Measurements from ENCODE around the gene ZP1. TPM values are rescaled to one million over a fixed set of nuclear protein-coding genes. Genes with fewer than 3 reads are reported as not detected.
A peak's percentile ranks its signal among the peaks of the same experiment; 100 is the strongest.

ZP1 gene
- total RNA-seq, 1 donor from 2014 or later, result not detected

GRCh38 chr11:60857378-60858232 is 9.7 kb upstream of the ZP1 start:
- no peaks in the 10 kb centered on the region for H3K27me3 ChIP-seq
- H3K36me3 ChIP-seq, result no peaks in the 10 kb centered on the region
- ATAC-seq (no peak), DNase-seq (no peak)
- H3K27ac ChIP-seq, result no peak overlapping the region
- H3K4me3 ChIP-seq, result no peak overlapping the region
- intact Hi-C loops (cut with DNase I), result no loop called here
- TF ChIP-seq CTCF (IDR thresholded peaks at IDR 0.05), result no peak
- no peaks in the 10 kb centered on the region for H3K9me3 ChIP-seq
- no peaks in the 10 kb centered on the region for H3K4me1 ChIP-seq

- H3K4me3 ChIP-seq, result no peak overlapping the region
- no peak overlapping the region for H3K27ac ChIP-seq
- intact Hi-C loops (cut with DNase I), result no loop called here
- H3K4me1 ChIP-seq, result no peaks in the 10 kb centered on the region
- DNase-seq (no peak), ATAC-seq (no peak)
- H3K27me3 ChIP-seq, result no peaks in the 10 kb centered on the region
- TF ChIP-seq CTCF (IDR thresholded peaks at IDR 0.05), result no peak
- H3K36me3 ChIP-seq, result no peaks in the 10 kb centered on the region
- no peaks in the 10 kb centered on the region for H3K9me3 ChIP-seq
Observed at GRCh38 chr11:60858236-60858635, 9.1 kb upstream of the ZP1 start.

- TF ChIP-seq CTCF (IDR thresholded peaks at IDR 0.05), result no peak
- intact Hi-C loops (cut with DNase I), result no loop called here
- no peak for ATAC-seq
- H3K27ac ChIP-seq, result no peak overlapping the region
- no peaks in the 10 kb centered on the region for H3K36me3 ChIP-seq
- no peaks in the 10 kb centered on the region for H3K9me3 ChIP-seq
- no peak for DNase-seq
- no peaks in the 10 kb centered on the region for H3K4me1 ChIP-seq
- no peaks in the 10 kb centered on the region for H3K27me3 ChIP-seq
- H3K4me3 ChIP-seq, result no peak overlapping the region
Observed at GRCh38 chr11:60858731-60859464, 8.4 kb upstream of the ZP1 start.

- TF ChIP-seq CTCF (IDR thresholded peaks at IDR 0.05), result no peak
- H3K9me3 ChIP-seq, result no peaks in the 10 kb centered on the region
- DNase-seq (no peak), ATAC-seq (no peak)
- H3K27me3 ChIP-seq, result no peaks in the 10 kb centered on the region
- H3K36me3 ChIP-seq, result no peaks in the 10 kb centered on the region
- H3K27ac ChIP-seq, result no peak overlapping the region
- no peaks in the 10 kb centered on the region for H3K4me1 ChIP-seq
- no peak overlapping the region for H3K4me3 ChIP-seq
- intact Hi-C loops (cut with DNase I), result no loop called here
Observed at GRCh38 chr11:60859616-60860250, 7.6 kb upstream of the ZP1 start.

GRCh38 chr11:60860943-60861342 is 6.4 kb upstream of the ZP1 start:
- no peaks in the 10 kb centered on the region for H3K4me1 ChIP-seq
- intact Hi-C loops (cut with DNase I), result no loop called here
- H3K4me3 ChIP-seq, result no peak overlapping the region
- H3K27me3 ChIP-seq, result no peaks in the 10 kb centered on the region
- DNase-seq, result peak; percentile 20
- no peak for TF ChIP-seq CTCF (IDR thresholded peaks at IDR 0.05)
- ATAC-seq, result no peak
- no peak overlapping the region for H3K27ac ChIP-seq
- H3K9me3 ChIP-seq, result no peaks in the 10 kb centered on the region
- no peaks in the 10 kb centered on the region for H3K36me3 ChIP-seq
